K562 (cell line): Measurements from ENCODE around the gene SDE2. TPM values are rescaled to one million over a fixed set of nuclear protein-coding genes. Genes with fewer than 3 reads are reported as not detected.
A peak's percentile ranks its signal among the peaks of the same experiment; 100 is the strongest.

Source experiments
- ATAC-seq: fragments of 200-7000 bp; cut with Tn5 transposase; 3 replicates; pipeline ENCODE4 v1.9.1; 2020; ENCODE audit warnings: moderate library complexity
- BruUV-seq: library from RNA; stranded (reverse); fragments of 400-500 nt; replicated peaks from 2 replicates; lab custom pipeline; 2021; lab: Mats Ljungman, UMichigan
- CTCF ChIA-PET: fragments of 300-600 bp; formaldehyde crosslinking; extraction: SDS; loops from one replicate; lab custom pipeline; 2021; ENCODE audit warnings: low intra/inter-chr PET ratio; lab: Yijun Ruan, JAX
- POLR2A ChIA-PET: fragments of 300-600, 350-650 bp; sonication (Branson Sonifier 250); formaldehyde crosslinking; extraction: SDS; loops from one replicate; lab custom pipeline; 2021; ENCODE audit warnings: antibody characterized with exemption, inconsistent platforms; lab: Yijun Ruan, JAX
- DNase-seq, 4 experiments: peaks; one replicate each; pipeline versions ENCODE4 v3.0.0 to v3.0.0-alpha.2; 2011 to 2018; ENCODE audit warnings: low spot score in 3 of 4, mixed read lengths in 3 of 4; ENCODE audit errors: extremely low read depth in 1 of 4
- FAIRE-seq: peaks from 2 replicates; lab custom pipeline; 2011; peaks lifted over from hg19 to GRCh38; lab: Jason Lieb, UNC
- H2AFZ ChIP-seq: 2 replicates; pipeline ENCODE4 v1.6.0; 2011; ENCODE audit warnings: low read depth, low read length, control low read depth, inconsistent platforms
- H3K27ac ChIP-seq: fragments of 200-600 bp; 3 replicates; pipeline ENCODE4 v1.8.0; 2011; ENCODE audit warnings: low read depth, mild to moderate bottlenecking, control low read depth, inconsistent platforms, low read length, moderate library complexity, mixed read lengths; ENCODE audit errors: extremely low read depth
- H3K27me3 ChIP-seq, 2 experiments: fragments of 300-600 bp in 1 of 2; 2 replicates in 1 of 2; 3 replicates in 1 of 2; pipeline versions ENCODE4 v1.6.0 to v1.8.0; 2011; ENCODE audit warnings: inconsistent platforms in 2 of 2, low read length in 2 of 2, mild to moderate bottlenecking in 1 of 2, mixed read lengths in 1 of 2, moderate library complexity in 1 of 2; ENCODE audit not compliant: control insufficient read depth in 2 of 2, insufficient read depth in 2 of 2
- H3K36me3 ChIP-seq: fragments of 300-600 bp; 3 replicates; pipeline ENCODE4 v1.8.0; 2011; ENCODE audit warnings: mild to moderate bottlenecking, low read length, inconsistent platforms; ENCODE audit not compliant: control insufficient read depth, insufficient read depth
- H3K4me1 ChIP-seq, 2 experiments: fragments of 200-600 bp in 1 of 2; replicated peaks in 1 of 2; 2 replicates in 1 of 2; 3 replicates in 1 of 2; pipeline versions ENCODE4 v1.5.1 to v1.8.0; 2011; ENCODE audit warnings: inconsistent platforms in 2 of 2, low read length in 2 of 2, mild to moderate bottlenecking in 1 of 2, mixed read lengths in 1 of 2, moderate library complexity in 1 of 2; ENCODE audit not compliant: control insufficient read depth in 2 of 2, insufficient read depth in 2 of 2
- H3K4me2 ChIP-seq: 2 replicates; pipeline ENCODE4 v1.6.1; 2011; ENCODE audit warnings: low read length, control low read depth, inconsistent platforms, mixed read lengths; ENCODE audit not compliant: insufficient read depth
- H3K4me3 ChIP-seq: fragments of 200-600 bp; sonication (generic), shearing (Covaris generic); 2 replicates; pipeline ENCODE4 v1.5.1; 2016; ENCODE audit warnings: control low read depth, inconsistent platforms
- H3K79me2 ChIP-seq: fragments of 200-600 bp; 3 replicates; pipeline ENCODE4 v1.8.0; 2011; ENCODE audit warnings: low read length, inconsistent platforms; ENCODE audit not compliant: control insufficient read depth, insufficient read depth
- H3K9ac ChIP-seq, 2 experiments: 2 replicates each; pipeline versions ENCODE4 v1.6.0 to v1.6.1; 2011; ENCODE audit warnings: low read depth in 2 of 2, low read length in 2 of 2, control low read depth in 1 of 2, inconsistent platforms in 1 of 2, mild to moderate bottlenecking in 1 of 2, mixed read lengths in 1 of 2; ENCODE audit not compliant: insufficient read depth in 1 of 2
- H3K9me1 ChIP-seq: one replicate; pipeline ENCODE4 v1.6.0; 2011; ENCODE audit warnings: inconsistent platforms, mild to moderate bottlenecking, low read length, moderate library complexity; ENCODE audit not compliant: control insufficient read depth, insufficient read depth
- H3K9me3 ChIP-seq: replicated peaks from 2 replicates; pipeline ENCODE4 v1.5.1; 2011; ENCODE audit warnings: low read depth, low read length, inconsistent platforms; ENCODE audit not compliant: control insufficient read depth, insufficient read depth
- H4K20me1 ChIP-seq: replicated peaks from 2 replicates; pipeline ENCODE4 v1.6.1; 2011; ENCODE audit warnings: low read length, inconsistent platforms, mixed read lengths; ENCODE audit not compliant: control insufficient read depth, insufficient read depth
- ATF7 ChIP-seq: fragments of 450-650 bp; IDR thresholded peaks from 2 replicates; pipeline ENCODE4 v1.7.1; 2014; ENCODE audit warnings: mild to moderate bottlenecking, moderate library complexity
- CBFB ChIP-seq: sonication (generic); formaldehyde crosslinking; IDR thresholded peaks from 2 replicates; pipeline ENCODE4 v1.4.0; 2020; ENCODE audit warnings: mild to moderate bottlenecking, missing genetic modification reagents
- FOXM1 ChIP-seq, 2 experiments: fragments of 450-650 bp in 1 of 2; sonication (generic) in 1 of 2; formaldehyde crosslinking in 1 of 2; IDR thresholded peaks; 2 replicates each; pipeline versions ENCODE4 v1.6.1 to v1.9.0; 2017 to 2022; ENCODE audit warnings: low read depth in 2 of 2, mild to moderate bottlenecking in 2 of 2, missing genetic modification reagents in 1 of 2, moderate library complexity in 1 of 2
- OTX1 ChIP-seq: fragments of 450-650 bp; formaldehyde crosslinking; IDR thresholded peaks from 2 replicates; pipeline ENCODE4 v1.4.0; 2022; ENCODE audit warnings: mild to moderate bottlenecking
- SMAD2 ChIP-seq: fragments of 150-350 bp; IDR thresholded peaks from 2 replicates; pipeline ENCODE4 v1.6.1; 2014; ENCODE audit warnings: low read depth, mild to moderate bottlenecking, low read length
- TOE1 ChIP-seq, 2 experiments: fragments of 450-650 bp in 1 of 2; sonication (generic) in 1 of 2; formaldehyde crosslinking in 1 of 2; IDR thresholded peaks; 2 replicates each; pipeline versions ENCODE4 v1.7.1 to v1.8.0; 2016 to 2022; ENCODE audit warnings: borderline replicate concordance in 2 of 2, mild to moderate bottlenecking in 2 of 2, antibody characterized with exemption in 1 of 2, inconsistent platforms in 1 of 2, low read depth in 1 of 2, missing genetic modification reagents in 1 of 2, moderate library complexity in 1 of 2
- ZFX ChIP-seq: sonication (generic); formaldehyde crosslinking; IDR thresholded peaks from 2 replicates; pipeline ENCODE4 v1.8.0; 2022; ENCODE audit warnings: mild to moderate bottlenecking, missing genetic modification reagents, moderate library complexity
- ZNF175 ChIP-seq: fragments of 200-800 bp; sonication (Bioruptor generic); IDR thresholded peaks from 2 replicates; pipeline ENCODE4 v1.6.1; 2016; ENCODE audit warnings: low read depth, mild to moderate bottlenecking, missing genetic modification characterization, missing compliant biosample characterization
- ZNF197 ChIP-seq: fragments of 200-800 bp; sonication (Bioruptor generic); IDR thresholded peaks from 2 replicates; pipeline ENCODE4 v1.6.1; 2016; ENCODE audit warnings: low read depth, missing genetic modification characterization, missing compliant biosample characterization
- WGBS: fragments of 100-300 bp; shearing (Covaris generic); methylation state at CpG from one replicate; pipeline ENCODE4 v1.1.6; 2016; ENCODE audit warnings: low coverage, mixed read lengths; ENCODE audit not compliant: insufficient coverage; ENCODE audit errors: missing lambda C conversion rate; 5-methylcytosine and 5-hydroxymethylcytosine counted together
- in situ Hi-C: fragments of 300-500 bp; cut with MboI; formaldehyde crosslinking; loops from 4 replicates; pipeline ENCODE4 v1.15.0; 2018; ENCODE audit warnings: inconsistent platforms, mixed read lengths
- intact Hi-C: fragments of 100-400 bp; cut with micrococcal nuclease; formaldehyde crosslinking; loops from 2 replicates; pipeline ENCODE4 v1.14.2; 2022
- polyA plus RNA-seq, 8 experiments: library from polyadenylated mRNA; depleted of rRNA in 4 of 8; stranded (reverse) in 5 of 8; unstranded in 3 of 8; fragments of >200 nt; fragmentation: Nextera tagmentation in 2 of 8; fragmentation: Illumina TruSeq in 1 of 8; extraction: Ambion mirVana in 2 of 8; extraction: Trizol in 1 of 8; gene quantifications; 2 replicates each; pipeline versions ENCODE4 v1.2.1 to v1.2.3, GENCODE V29; 2011 to 2014; ENCODE audit warnings: inconsistent platforms in 1 of 8, missing spikeins in 1 of 8
- total RNA-seq, 7 experiments: library from RNA; depleted of rRNA in 6 of 7; stranded (reverse); fragments of >200 nt in 6 of 7; fragmentation: Illumina TruSeq in 2 of 7; extraction: Trizol in 2 of 7; gene quantifications; 2 replicates each; pipeline versions ENCODE4 v1.2.1 to v1.2.3, GENCODE V29; 2011 to 2021; ENCODE audit warnings: low replicate concordance in 1 of 7
- TF ChIP-seq, protein P1 (sequence below): fragments of 450-650 bp; formaldehyde crosslinking; IDR thresholded peaks from 2 replicates; pipeline ENCODE4 v1.4.0; 2022; ENCODE audit warnings: missing genetic modification characterization

The SDE2 gene
- total and polyA plus RNA-seq, 9 of the 15 experiments (the other 6 are each of a cell fraction or from before 2014, with no cell fraction given) = 14.3 to 62.3 (median 46.0) TPM

GRCh38 chr1:225961659-225962439 is 37.3 kb downstream of the SDE2 start:
- BruUV-seq = no TSS peak
- WGBS = 31% methylated on average over 20 of the region's 20 CpGs
- Histone ChIP-seq H3K4me1 (peaks cover 3 to 12% of the 10 kb centered on the region in 2 experiments; a peak in 4 of 5 replicates), H3K9ac (peak overlapping the region; percentile 16 to 83; a peak in 3 of 4 replicates), H3K9me1 (no peaks in the 10 kb centered on the region), H4K20me1 (no peaks in the 10 kb centered on the region), H3K27ac (no peak overlapping the region), H3K9me3 (no peaks in the 10 kb centered on the region), H3K4me2 (peak overlapping the region; percentile 64), H2AFZ (peak overlapping the region; percentile 89), H3K27me3 (no peaks in the 10 kb centered on the region), H3K4me3 (peak overlapping the region; percentile 15), H3K79me2 (no peaks in the 10 kb centered on the region), H3K36me3 (no peaks in the 10 kb centered on the region)
- peak; percentile 76 for ATAC-seq
- CTCF ChIA-PET = interaction anchor here (0.7 to 2.3 kb wide), 8 partner anchors 11 to 488 kb away, joined by 3 to 9 read pairs (median 6); no protein-coding TSS in a partner anchor
- intact Hi-C loops = loop anchor here (1.0 to 5.0 kb wide), 4 partner anchors 33 to 410 kb away; partner anchors contain the start of gene TMEM63A
- DNase-seq = peak in 1 of 4 experiments; percentile 50
- peak; percentile 58 for FAIRE-seq
- POLR2A ChIA-PET = interaction anchor here (0.6 to 2.3 kb wide), 12 partner anchors 10 to 1238 kb away, joined by 3 to 6 read pairs (median 3); partner anchors contain the start of gene SDE2
- in situ Hi-C loops = no loop called here
- TF ChIP-seq TOE1 (IDR thresholded peaks at IDR 0.05; ENCODE audit: borderline replicate concordance) (0 out of 2 replicates have a peak, but pooled peaks have one; percentile 38), TOE1 (CRISPR knock-in tag; IDR thresholded peaks at IDR 0.05; ENCODE audit: borderline replicate concordance, low read depth) (no peak), ATF7 (no peak), SMAD2 (no peak), ZNF175 (no peak), FOXM1 (IDR thresholded peaks at IDR 0.05; ENCODE audit: low read depth) (no peak), FOXM1 (CRISPR knock-in tag; IDR thresholded peaks at IDR 0.05; ENCODE audit: low read depth) (no peak), ZNF197 (CRISPR knock-in tag) (no peak), OTX1 (peak; percentile 85; the same call in 1 of the 2 replicates), CBFB (no peak), ZFX (CRISPR knock-in tag) (peak; percentile 20; the same call in 1 of the 2 replicates)
- TF ChIP-seq, protein P1, sequence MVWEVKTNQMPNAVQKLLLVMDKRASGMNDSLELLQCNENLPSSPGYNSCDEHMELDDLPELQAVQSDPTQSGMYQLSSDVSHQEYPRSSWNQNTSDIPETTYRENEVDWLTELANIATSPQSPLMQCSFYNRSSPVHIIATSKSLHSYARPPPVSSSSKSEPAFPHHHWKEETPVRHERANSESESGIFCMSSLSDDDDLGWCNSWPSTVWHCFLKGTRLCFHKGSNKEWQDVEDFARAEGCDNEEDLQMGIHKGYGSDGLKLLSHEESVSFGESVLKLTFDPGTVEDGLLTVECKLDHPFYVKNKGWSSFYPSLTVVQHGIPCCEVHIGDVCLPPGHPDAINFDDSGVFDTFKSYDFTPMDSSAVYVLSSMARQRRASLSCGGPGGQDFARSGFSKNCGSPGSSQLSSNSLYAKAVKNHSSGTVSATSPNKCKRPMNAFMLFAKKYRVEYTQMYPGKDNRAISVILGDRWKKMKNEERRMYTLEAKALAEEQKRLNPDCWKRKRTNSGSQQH (CRISPR knock-in tag) = peak; percentile 65; the same call in 1 of the 2 replicates
